ENCODE data around the gene CAMK1. TPM values are rescaled to one million over a fixed set of nuclear protein-coding genes. Genes with fewer than 3 reads are reported as not detected.

CAMK1 gene
- total RNA-seq, 1 donor = 27.6 TPM

DNA sequence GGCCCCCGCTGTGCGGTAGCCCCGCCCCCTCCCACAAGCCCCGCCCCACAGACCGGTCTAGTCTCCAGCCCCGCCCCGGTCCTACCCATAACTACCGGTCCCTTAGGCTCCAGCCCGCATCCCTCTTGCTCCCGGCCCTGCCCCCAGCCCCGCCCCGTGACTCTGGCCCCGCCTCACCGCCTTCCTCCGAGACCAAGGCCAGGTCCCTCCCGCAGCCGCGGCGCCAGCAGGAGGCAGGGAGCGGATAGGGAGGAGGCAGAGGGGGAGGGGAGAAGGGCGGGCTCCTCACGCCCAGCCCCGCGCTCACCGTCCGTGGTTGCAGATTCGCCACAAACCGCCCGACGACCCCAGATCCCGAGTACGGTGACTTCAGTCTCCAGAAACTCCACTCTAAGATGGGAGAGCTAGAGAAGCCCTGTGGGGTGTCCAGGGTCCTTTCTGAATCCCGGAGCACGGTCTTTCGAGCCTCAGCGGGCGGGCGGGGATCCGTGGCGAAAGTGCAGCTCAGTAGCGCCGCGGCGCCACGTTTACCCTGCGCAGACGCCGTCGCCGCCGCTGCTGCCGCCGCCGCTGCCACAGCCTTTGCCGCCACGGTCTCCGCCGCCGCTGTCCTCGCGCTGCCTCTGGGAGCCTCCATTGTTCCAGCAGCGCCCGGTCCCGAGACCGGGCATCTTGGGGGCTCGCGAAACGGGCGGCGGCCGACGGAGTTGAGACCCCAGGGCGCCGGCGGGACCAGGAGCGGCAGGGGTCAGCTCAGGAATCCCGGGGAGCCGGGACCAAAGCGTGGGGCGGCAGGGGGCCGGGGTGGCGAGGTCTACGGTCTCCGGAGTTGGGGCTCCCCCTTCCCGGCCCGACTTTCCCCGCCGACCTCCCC lies 38.3 kb downstream of the CAMK1 start, which contains the start of gene BRPF1:
BRPF1 (plus strand) TSS at position 530 of the 874 bp plus-strand sequence. CDS start 2,406 bp downstream, outside the sequence.
- peak within 1 kb of the TSS; percentile 85 for H3K4me3 ChIP-seq (ENCODE audit: low read depth, low read length)
- TF ChIP-seq, protein P1, sequence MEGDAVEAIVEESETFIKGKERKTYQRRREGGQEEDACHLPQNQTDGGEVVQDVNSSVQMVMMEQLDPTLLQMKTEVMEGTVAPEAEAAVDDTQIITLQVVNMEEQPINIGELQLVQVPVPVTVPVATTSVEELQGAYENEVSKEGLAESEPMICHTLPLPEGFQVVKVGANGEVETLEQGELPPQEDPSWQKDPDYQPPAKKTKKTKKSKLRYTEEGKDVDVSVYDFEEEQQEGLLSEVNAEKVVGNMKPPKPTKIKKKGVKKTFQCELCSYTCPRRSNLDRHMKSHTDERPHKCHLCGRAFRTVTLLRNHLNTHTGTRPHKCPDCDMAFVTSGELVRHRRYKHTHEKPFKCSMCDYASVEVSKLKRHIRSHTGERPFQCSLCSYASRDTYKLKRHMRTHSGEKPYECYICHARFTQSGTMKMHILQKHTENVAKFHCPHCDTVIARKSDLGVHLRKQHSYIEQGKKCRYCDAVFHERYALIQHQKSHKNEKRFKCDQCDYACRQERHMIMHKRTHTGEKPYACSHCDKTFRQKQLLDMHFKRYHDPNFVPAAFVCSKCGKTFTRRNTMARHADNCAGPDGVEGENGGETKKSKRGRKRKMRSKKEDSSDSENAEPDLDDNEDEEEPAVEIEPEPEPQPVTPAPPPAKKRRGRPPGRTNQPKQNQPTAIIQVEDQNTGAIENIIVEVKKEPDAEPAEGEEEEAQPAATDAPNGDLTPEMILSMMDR (IDR thresholded peaks at IDR 0.05; ENCODE audit: insufficient read depth, low read depth, low read length) = no peak
- DNase-seq (ENCODE audit: low read depth) = peak; percentile 100

DNA sequence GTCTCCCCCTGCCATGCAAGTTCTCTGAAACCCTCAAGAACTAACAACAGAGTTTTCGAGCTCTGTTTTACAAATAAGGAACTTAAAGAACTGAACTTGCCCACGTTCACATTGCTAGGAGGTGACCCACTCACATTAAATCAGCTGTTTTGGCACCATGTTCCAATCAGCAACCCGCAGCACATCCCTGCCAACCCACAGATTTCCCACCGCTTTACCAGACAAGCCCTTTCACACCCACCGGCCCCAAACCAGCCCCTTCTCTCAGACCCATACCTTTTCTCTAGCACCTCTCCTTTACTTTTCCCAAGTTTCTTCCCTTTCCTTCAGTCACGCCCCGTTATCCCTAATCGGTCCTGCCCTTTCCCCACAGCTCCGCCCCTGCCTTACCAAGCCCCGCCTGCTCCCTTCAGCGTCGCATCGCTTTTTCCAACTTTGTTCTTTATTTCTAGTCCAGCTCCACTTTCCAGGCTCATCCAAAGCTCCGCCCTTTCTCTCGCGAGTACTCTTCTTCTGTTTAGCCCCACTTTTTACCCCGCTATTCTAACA lies 39.0 kb downstream of the CAMK1 start:
- peak overlapping the region; percentile 71 for H3K4me3 ChIP-seq (ENCODE audit: low read depth, low read length)
- TF ChIP-seq, protein P1 (IDR thresholded peaks at IDR 0.05; ENCODE audit: insufficient read depth, low read depth, low read length) = no peak
- DNase-seq (ENCODE audit: low read depth) = no peak

DNA sequence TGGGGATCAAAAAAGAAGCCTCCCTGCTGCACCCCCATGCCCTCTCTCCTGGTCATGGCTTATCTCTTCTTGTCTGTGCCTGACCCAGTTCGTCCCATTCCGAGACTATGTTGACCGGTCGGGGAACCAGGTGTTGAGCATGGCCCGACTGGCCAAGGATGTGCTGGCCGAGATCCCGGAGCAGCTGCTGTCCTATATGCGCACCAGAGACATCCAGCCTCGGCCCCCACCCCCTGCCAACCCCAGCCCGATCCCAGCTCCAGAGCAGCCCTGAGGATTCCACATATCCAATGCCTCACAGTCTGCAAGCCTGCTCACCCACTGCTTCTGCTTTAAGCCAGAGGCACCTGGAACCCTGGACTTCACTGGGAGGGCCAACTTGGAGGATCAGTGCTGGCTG lies 40.3 kb downstream of the CAMK1 start:
- no peak overlapping the region for H3K4me3 ChIP-seq (ENCODE audit: low read depth, low read length)
- TF ChIP-seq, protein P1 (IDR thresholded peaks at IDR 0.05; ENCODE audit: insufficient read depth, low read depth, low read length) = no peak
- DNase-seq (ENCODE audit: low read depth) = no peak

DNA sequence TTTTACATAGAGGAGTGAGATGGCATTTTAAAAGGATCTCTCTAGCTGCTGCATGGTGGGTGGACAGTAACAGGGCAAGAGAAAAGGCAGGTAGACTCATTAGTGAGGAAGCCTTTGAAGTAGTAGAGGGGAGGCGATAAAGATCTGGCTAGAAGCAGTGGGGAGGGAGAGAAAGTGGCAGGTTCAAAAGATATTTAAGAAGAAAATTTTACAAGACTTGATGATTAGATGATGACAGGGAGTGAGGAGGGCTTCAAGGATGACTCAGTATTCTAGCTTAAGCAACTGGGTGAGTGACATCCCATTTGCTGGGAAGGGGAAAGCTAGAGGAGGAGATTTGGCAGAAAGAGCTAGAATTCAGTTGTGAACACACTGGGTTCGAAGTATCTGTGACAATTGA lies 42.0 kb downstream of the CAMK1 start:
- no peak overlapping the region for H3K4me3 ChIP-seq (ENCODE audit: low read depth, low read length)
- TF ChIP-seq, protein P1 (IDR thresholded peaks at IDR 0.05; ENCODE audit: insufficient read depth, low read depth, low read length) = no peak
- no peak for DNase-seq (ENCODE audit: low read depth)

DNA sequence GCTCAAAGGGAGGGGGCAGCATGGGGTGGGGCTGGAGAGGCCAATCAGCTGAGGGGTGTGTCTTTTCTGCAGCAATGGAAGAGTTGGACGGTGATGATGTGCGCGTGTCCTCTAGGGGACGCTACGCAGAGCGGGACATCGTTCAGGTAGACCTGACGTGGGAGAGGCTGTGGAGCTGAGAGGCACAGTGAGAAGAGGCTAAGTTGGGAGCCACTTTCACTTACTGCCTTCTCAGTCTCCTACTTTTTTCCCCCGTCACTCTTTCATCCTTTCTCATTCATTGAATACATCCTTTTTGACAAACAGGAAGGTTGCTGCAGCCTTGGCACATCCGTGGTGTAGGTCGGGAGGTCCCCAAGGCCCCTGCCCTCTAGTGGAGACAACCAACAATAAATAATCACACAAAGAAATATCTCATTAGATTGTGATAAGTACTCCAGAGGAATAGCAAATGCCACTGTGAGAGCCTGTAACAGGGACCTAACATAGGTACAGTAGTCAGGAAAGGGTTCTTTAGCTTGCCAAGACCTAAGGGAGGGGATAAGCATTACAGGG lies 42.6 kb downstream of the CAMK1 start:
- TF ChIP-seq, protein P1 (IDR thresholded peaks at IDR 0.05; ENCODE audit: insufficient read depth, low read depth, low read length) = peak; percentile 19
- no peak for DNase-seq (ENCODE audit: low read depth)

GRCh38 chr3:9725775-9726515 lies 43.8 kb downstream of the CAMK1 start:
- no peak overlapping the region for H3K4me3 ChIP-seq (ENCODE audit: low read depth, low read length)
- TF ChIP-seq, protein P1 (IDR thresholded peaks at IDR 0.05; ENCODE audit: insufficient read depth, low read depth, low read length) = no peak
- DNase-seq (ENCODE audit: low read depth) = no peak

More for the DNA sequence above, 42.6 kb downstream of the CAMK1 start:
- H3K4me3 ChIP-seq (ENCODE audit: low read depth, low read length) = no peak overlapping the region
